Stimulated activated CD4-positive, alpha-beta T cell treated with anti-CD3 and anti-CD28 coated beads, Interleukin-4, amount 100 ng/mL, for 1 hour (primary cell): ENCODE results near the gene C1orf21.

Experiments used
- DNase-seq: peaks from one replicate; pipeline ENCODE4 v3.0.0-alpha.2; 2020

The C1orf21 gene

DNA sequence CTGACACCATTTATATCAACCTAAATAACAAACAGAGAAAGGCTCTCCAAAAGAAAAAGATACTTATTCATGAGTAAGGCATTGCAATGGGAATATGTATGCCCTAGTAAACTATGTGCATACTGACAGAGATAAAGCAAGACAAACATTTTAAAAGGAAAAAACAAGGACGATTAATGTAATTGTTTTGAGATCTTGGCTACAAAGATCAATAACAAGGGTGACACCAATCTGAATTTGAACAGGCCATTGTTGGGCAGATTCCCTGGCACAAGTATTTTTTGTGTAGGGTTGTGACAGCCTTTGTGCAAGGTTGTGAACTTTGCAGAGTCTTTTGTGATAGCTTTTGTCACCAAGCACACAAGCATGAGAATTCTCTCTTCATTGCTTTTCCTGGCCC lies 282.6 kb downstream of the C1orf21 start:
- DNase-seq, result no peak

DNA sequence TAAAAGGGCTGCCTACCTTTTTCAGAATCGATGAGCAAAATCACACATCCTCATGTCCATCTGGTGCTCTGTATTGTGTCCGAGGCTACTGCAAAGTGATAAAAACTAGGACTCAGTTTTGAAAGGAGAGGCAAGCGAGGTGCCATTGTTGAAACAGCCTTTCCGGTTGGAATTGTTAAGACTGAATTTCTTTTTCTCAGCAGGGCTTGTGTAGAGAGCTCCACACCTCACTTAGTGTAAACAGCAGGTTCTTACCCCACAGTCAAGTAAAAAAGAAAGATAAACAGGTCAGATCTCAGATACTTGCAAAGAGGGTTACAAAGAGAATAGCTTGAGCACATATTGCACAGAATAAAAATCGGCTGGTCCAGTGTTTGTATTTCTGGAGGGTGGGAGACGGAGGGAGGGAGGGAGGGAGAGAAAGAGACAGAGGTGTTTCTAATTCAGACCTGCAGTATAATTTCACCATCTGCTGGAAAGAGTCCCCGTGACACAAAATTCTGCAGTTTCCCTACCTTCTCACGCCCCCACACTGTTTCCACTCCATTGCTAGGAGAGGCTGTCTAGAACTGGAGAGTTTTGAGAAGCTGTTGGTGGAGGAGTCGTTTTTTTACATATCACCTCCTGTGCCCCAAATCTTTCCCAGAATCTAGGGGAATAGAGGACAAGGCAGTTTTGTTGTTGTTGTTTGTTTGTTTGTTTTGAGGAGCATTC lies 285.3 kb downstream of the C1orf21 start:
- no peak for DNase-seq

- DNase-seq, result no peak
Measured at GRCh38 chr1:184673305-184673704, 286.5 kb downstream of the C1orf21 start.

DNA sequence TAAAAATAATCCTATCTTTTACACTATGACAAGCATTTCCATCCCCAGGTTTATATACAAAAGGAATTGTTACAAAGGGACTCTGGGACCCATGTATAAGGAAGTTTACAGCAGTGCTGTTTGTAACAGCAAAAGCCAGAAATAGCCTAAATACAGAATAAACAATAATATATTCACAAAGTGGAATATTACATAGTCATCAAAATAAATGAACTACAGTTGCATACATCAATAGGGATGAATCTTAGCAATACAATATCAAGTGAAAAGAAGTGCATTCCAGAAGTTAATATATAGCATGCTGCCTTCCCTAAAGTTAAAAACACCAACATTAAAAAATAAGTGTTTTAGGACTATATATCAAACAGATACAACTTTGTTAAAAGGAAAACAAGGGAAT lies 290.5 kb downstream of the C1orf21 start:
- DNase-seq, result no peak
